Kidney tubule cell (primary cell): Measurements from ENCODE around the gene COL9A1.
"Not testable (repeated sequence)": the region's sequence is repeated elsewhere in the genome, so short reads cannot be mapped to it uniquely, and the experiment has no call there.

Experiments
- DNase-seq: peaks from one replicate; pipeline ENCODE4 v3.0.0-alpha.2; 2018; ENCODE audit warnings: low spot score

The COL9A1 gene

GRCh38 chr6:70303034-70303525 is at the start of gene COL9A1:
TSS of gene COL9A1 (minus strand) at chr6:70303084. CDS start at chr6:70302924, 160 bp downstream.
- DNase-seq, result no peak

- DNase-seq, result no peak
Observed at GRCh38 chr6:70351461-70351860, 48.6 kb upstream of the COL9A1 start.

GRCh38 chr6:70345619-70346018 is 42.7 kb upstream of the COL9A1 start:
- DNase-seq, result no peak

- no peak for DNase-seq
Observed at GRCh38 chr6:70343313-70343712, 40.4 kb upstream of the COL9A1 start.

GRCh38 chr6:70339810-70340209 is 36.9 kb upstream of the COL9A1 start:
- DNase-seq, result not testable (repeated sequence)

- DNase-seq, result no peak
Observed at GRCh38 chr6:70338775-70339174, 35.9 kb upstream of the COL9A1 start.

DNA sequence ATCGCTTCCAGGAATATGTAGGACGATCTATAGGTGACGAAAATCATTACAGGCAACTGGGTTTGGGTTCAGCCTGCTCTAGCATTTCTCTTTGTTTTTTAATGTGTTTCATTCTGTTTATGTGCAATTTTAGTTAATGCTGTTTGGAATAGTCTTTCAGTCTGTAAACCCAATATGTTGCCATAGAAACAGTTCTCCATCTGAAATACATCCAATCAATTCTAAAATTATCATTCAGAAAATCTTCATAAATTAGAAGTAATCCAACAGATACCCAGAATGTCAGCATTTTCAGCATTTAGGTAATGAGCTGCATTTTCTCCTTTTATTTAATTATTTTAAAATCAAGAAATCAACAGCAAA is 34.8 kb upstream of the COL9A1 start:
- no peak for DNase-seq

- peak; percentile 24 for DNase-seq
Observed at GRCh38 chr6:70336996-70337742, 34.3 kb upstream of the COL9A1 start.

DNA sequence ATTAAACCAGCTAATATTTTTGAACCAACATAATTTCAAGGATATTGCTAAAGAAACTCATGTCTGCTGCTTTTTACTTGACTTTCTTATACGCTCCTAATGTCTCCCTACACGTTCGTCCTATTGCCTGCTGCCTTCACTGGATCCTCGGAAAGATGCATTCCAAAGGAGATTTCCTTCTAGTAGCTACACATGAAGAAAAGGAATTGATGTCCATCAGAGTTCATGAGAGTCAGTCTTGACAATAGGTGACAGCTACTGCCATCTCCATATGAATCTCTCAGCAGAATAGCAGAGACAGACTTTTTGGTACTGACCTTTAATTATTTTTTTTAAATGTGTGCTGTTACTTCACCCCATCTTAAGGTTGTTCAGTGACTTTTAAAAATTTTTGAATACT is 24.2 kb upstream of the COL9A1 start:
- no peak for DNase-seq

GRCh38 chr6:70325009-70325408 is 22.1 kb upstream of the COL9A1 start:
- no peak for DNase-seq

- not testable (repeated sequence) for DNase-seq
Observed at GRCh38 chr6:70317799-70318198, 14.9 kb upstream of the COL9A1 start.

DNA sequence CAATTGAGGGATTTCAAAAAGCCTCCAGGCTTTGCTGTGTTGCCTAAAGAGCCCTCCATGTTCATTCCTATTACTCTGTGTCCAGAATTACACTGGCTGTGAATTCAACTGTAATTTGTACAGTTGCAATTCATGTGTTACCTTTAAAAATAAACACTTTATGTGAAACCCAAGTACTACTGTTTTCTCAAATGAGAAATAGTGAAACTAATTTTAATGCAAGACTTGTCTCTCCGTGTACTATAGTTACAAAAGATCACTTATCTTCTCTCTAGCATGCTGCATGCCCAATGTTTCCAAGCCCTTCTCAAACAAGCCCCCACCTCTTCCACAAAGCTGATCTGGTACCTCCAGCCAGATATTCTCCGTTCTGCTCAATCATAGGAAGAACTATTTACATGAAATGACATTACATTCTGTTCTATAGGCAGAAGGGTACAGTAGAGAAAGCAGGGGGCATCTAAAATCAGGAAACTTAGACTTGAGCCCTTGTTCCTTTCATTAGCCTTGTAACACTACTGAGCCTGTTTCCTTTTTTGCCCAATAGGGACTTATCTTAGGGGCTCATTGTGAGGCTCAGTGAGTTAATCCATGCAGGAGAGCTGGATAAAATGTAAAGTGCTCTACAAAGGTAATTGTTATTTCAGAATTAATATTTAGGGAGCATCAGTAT is 12.3 kb upstream of the COL9A1 start:
- no peak for DNase-seq

GRCh38 chr6:70314296-70314695 is 11.4 kb upstream of the COL9A1 start:
- no peak for DNase-seq

GRCh38 chr6:70312165-70312745 is 9.4 kb upstream of the COL9A1 start:
- DNase-seq, result peak; percentile 98

- peak; percentile 66 for DNase-seq
Observed at GRCh38 chr6:70310063-70310694, 7.3 kb upstream of the COL9A1 start.

DNA sequence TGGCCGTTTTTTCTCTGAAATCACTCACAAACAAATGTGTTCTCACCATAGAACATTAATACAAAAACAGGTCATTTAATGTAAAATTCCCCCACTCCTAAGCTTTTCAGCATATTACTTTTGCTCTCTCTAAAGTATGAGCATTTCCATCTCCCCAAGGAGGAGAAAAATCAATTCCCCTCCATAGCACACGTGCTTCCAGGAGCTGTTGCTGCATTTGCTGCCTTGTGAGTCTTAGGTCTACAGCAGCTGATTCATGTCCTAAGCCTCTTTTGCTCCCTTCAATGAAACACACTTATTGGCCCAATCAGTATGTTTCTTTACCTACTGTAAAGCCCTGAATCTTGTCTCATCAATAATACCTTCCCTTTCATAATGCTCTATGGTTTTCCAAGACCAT is 6.4 kb upstream of the COL9A1 start:
- no peak for DNase-seq

- not testable (repeated sequence) for DNase-seq
Observed at GRCh38 chr6:70308142-70308541, 5.3 kb upstream of the COL9A1 start.

GRCh38 chr6:70307008-70307407 is 4.1 kb upstream of the COL9A1 start:
- DNase-seq, result no peak

DNA sequence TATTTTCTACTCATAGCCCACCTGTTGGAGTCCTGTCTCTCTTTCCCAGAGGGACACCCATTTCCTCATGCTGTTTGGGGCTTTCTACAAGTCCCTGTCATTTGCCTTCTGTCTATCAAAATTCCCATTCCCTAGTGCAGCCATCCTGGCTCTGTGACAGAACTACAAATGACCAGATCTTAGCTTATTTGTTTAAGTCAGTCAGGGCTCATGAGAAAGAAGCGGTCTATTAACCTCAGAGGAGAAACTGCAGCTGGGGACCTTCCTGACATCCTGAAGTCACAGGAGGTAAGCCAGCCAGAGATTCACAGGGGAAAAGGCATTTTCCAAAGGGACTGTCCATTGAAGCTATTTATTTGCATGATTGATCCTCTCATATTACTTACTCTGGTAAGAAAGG is 1.7 kb upstream of the COL9A1 start:
- no peak for DNase-seq

GRCh38 chr6:70299456-70299855 is 3.4 kb downstream of the COL9A1 start:
- DNase-seq, result no peak

DNA sequence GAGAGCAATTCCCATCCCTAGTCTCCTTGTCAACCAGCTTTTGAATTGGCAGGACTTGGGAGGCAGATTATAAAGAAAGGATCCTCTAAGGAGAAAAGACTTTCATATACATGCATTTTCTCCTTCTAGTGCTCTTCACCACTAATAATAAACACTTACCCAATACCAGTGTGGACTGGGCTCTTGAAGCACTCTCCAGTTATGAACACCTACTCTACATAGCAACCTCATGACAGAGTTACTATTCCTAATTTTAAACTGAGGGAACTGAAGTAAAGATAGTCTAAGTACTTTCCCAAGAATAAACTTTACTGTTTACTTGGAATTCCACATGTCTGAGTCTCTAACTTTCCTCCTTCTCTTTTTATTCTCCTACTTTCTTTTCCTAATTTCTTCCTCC is 4.8 kb downstream of the COL9A1 start:
- DNase-seq, result no peak

GRCh38 chr6:70292193-70292592 is 10.7 kb downstream of the COL9A1 start:
- no peak for DNase-seq

DNA sequence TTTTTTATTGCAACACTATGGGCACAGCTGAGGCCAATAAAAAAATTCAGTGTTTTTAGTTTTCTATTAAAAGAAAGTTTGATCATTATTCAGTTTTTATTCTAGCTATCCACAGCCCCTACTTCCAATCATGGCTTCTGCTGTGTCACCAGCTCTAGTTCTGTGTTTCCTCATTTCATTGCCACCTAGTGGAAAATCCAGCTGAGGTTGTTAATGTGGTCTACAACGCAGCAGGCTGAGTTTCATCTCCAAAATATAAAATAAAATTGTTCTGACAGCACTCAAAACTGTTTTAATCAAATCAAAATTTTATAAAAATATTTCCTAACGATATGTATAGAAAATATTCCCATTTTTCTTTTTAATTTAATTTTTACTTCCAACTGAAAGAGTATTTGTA is 13.6 kb downstream of the COL9A1 start:
- no peak for DNase-seq
